Upper lobe of left lung (tissue), 6 donors: Measurements from ENCODE around the gene C5orf47. TPM values are rescaled to one million over a fixed set of nuclear protein-coding genes. Genes with fewer than 3 reads are reported as not detected.
"Not testable (repeated sequence)": the region's sequence is repeated elsewhere in the genome, so short reads cannot be mapped to it uniquely, and the experiment has no call there.

Source experiments
- ATAC-seq, 2 donors: fragments of 200-7000 bp; cut with Tn5 transposase; one replicate each; pipeline ENCODE4 v1.9.1; 2022; ENCODE audit warnings: mild to moderate bottlenecking in 2 of 2, moderate library complexity in 2 of 2; ENCODE audit not compliant: low FRiP score in 2 of 2
- DNase-seq, 2 donors: peaks; one replicate each; pipeline ENCODE4 v3.0.0-alpha.2; 2019 to 2020
- H3K27ac ChIP-seq, 4 donors: fragments of 200-600 bp; sonication (generic); one replicate each; pipeline ENCODE4 v1.5.1; 2016 to 2019
- H3K27me3 ChIP-seq, 4 donors: fragments of 200-600 bp; sonication (generic); one replicate each; pipeline ENCODE4 v1.5.1; 2017 to 2019
- H3K36me3 ChIP-seq, 4 donors: fragments of 200-600 bp; sonication (generic); one replicate each; pipeline ENCODE4 v1.5.1; 2016 to 2019
- H3K4me1 ChIP-seq, 4 donors: fragments of 200-600 bp; sonication (generic); one replicate each; pipeline ENCODE4 v1.5.1; 2018 to 2019
- H3K4me3 ChIP-seq, 4 donors: fragments of 200-600 bp; sonication (generic); one replicate each; pipeline ENCODE4 v1.5.1; 2017 to 2019; ENCODE audit warnings: mild to moderate bottlenecking in 2 of 4, moderate library complexity in 1 of 4
- H3K9me3 ChIP-seq, 4 donors: fragments of 200-600 bp; sonication (generic); one replicate each; pipeline ENCODE4 v1.5.1; 2018 to 2019
- EP300 ChIP-seq, 4 donors: sonication (generic); formaldehyde crosslinking; IDR thresholded peaks; one replicate each; pipeline ENCODE4 v1.5.1; 2017; ENCODE audit warnings: antibody characterized with exemption in 4 of 4, control low read depth in 2 of 4
- POLR2A ChIP-seq, 4 donors: fragments of 450-650 bp; IDR thresholded peaks; one replicate each; pipeline ENCODE4 v1.5.1; 2016 to 2017; ENCODE audit warnings: antibody characterized with exemption in 4 of 4, mild to moderate bottlenecking in 2 of 4
- POLR2AphosphoS5 ChIP-seq, 2 donors: sonication (generic); formaldehyde crosslinking; IDR thresholded peaks; one replicate each; pipeline ENCODE4 v1.5.1; 2017; ENCODE audit warnings: antibody characterized with exemption in 2 of 2
- WGBS, 2 donors: methylation state at CpG; one replicate each; pipeline ENCODE4 v1.1.5; 2017 to 2018; 5-methylcytosine and 5-hydroxymethylcytosine counted together
- total RNA-seq, 6 donors: library from RNA; depleted of rRNA in 4 of 6; stranded (reverse); fragments of >200 nt in 4 of 6; gene quantifications; one replicate each; pipeline versions ENCODE4 v1.1.0 to v1.2.1, GENCODE V29; 2016 to 2021
- TF ChIP-seq, protein P1 (sequence below), 6 experiments: fragments of 450-650 bp in 4 of 6; fragments of 200-600 bp in 2 of 6; sonication (generic) in 2 of 6; IDR thresholded peaks; one replicate each; pipeline ENCODE4 v1.5.1; 2016 to 2019; ENCODE audit warnings: antibody characterized with exemption in 6 of 6
- donor health status: DM: no; HTN: no; CAD: no; lungs with moderate emphysema.
- donor health status: DM: no; HTN: yes; CAD: no; lungs with severe emphysema.

Gene C5orf47
- total RNA-seq, 6 donors from 2014 or later: not detected

DNA sequence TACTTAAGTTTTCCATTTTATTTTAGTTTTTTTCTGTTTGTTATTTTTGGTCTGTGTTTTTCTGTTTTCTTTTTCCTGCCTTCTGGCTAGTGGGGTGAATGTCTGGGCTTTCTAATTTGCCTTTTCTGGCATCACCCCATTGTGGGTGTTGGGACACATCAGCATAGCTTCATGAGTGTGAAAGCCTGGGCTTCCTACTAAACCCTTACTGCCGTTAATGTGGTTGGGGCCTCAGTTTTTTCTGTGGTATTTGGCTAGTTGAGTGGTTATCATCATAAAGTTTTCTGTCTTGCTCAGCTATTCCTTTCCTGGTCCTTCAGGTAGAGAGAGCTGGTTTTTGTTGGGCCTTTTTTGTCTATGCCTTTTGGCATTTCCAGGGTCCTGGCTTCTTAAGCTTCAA is 21.4 kb downstream of the C5orf47 start:
- H3K4me3 ChIP-seq: no peak overlapping the region
- no peaks in the 10 kb centered on the region for H3K27me3 ChIP-seq
- H3K9me3 ChIP-seq: no peaks in the 10 kb centered on the region
- DNase-seq (no peak), ATAC-seq (no peak)
- TF ChIP-seq POLR2AphosphoS5 (IDR thresholded peaks at IDR 0.05): no peak
- no peak for TF ChIP-seq POLR2A (IDR thresholded peaks at IDR 0.05)
- no peak for TF ChIP-seq EP300 (IDR thresholded peaks at IDR 0.05)
- TF ChIP-seq, protein P1, sequence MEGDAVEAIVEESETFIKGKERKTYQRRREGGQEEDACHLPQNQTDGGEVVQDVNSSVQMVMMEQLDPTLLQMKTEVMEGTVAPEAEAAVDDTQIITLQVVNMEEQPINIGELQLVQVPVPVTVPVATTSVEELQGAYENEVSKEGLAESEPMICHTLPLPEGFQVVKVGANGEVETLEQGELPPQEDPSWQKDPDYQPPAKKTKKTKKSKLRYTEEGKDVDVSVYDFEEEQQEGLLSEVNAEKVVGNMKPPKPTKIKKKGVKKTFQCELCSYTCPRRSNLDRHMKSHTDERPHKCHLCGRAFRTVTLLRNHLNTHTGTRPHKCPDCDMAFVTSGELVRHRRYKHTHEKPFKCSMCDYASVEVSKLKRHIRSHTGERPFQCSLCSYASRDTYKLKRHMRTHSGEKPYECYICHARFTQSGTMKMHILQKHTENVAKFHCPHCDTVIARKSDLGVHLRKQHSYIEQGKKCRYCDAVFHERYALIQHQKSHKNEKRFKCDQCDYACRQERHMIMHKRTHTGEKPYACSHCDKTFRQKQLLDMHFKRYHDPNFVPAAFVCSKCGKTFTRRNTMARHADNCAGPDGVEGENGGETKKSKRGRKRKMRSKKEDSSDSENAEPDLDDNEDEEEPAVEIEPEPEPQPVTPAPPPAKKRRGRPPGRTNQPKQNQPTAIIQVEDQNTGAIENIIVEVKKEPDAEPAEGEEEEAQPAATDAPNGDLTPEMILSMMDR (IDR thresholded peaks at IDR 0.05): no peak
- no peak overlapping the region for H3K27ac ChIP-seq
- no peaks in the 10 kb centered on the region for H3K36me3 ChIP-seq
- 63 to 64% methylated on average over 1 of the region's 1 CpG for WGBS, 2 donors
- no peaks in the 10 kb centered on the region for H3K4me1 ChIP-seq

DNA sequence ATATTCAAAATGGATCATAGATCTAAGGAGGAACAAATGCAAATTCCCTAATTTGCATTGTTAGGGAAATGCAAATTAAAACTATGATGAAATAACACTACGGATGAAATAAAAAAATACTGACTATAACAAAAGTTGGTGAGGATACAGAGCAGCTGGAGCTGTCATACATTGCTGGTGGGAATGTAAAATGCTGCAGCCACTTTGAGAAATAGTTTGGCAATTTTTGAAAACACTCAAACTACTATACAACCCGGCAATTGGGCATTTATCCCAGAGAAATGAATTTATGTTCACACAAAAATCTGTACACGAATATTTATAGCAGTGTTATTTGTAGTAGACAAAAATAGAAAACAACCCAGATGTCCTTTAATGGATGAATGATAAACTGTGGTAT is 22.5 kb downstream of the C5orf47 start:
- TF ChIP-seq POLR2AphosphoS5 (IDR thresholded peaks at IDR 0.05): no peak
- no peak for TF ChIP-seq POLR2A (IDR thresholded peaks at IDR 0.05)
- TF ChIP-seq, protein P1 (IDR thresholded peaks at IDR 0.05): no peak
- no peak for TF ChIP-seq EP300 (IDR thresholded peaks at IDR 0.05)
- no peak for DNase-seq
- Histone ChIP-seq H3K4me3 (no peak overlapping the region), H3K4me1 (no peaks in the 10 kb centered on the region), H3K27ac (no peak overlapping the region), H3K9me3 (no peaks in the 10 kb centered on the region), H3K36me3 (no peaks in the 10 kb centered on the region), H3K27me3 (no peaks in the 10 kb centered on the region)
- no peak for ATAC-seq
- 58 to 71% methylated on average over 3 of the region's 3 CpGs for WGBS, 2 donors

- H3K27ac ChIP-seq, H3K27me3 ChIP-seq, H3K4me3 ChIP-seq, H3K4me1 ChIP-seq, H3K9me3 ChIP-seq, H3K36me3 ChIP-seq: not testable (repeated sequence)
- DNase-seq (peak in 1 of 2 donors; percentile 18), ATAC-seq (peak in 1 of 2 donors; percentile 44)
- WGBS, 2 donors: 78 to 89% methylated on average over 14 to 19 of the region's 19 CpGs
- TF ChIP-seq, protein P1 (IDR thresholded peaks at IDR 0.05): peak in 5 of 6 experiments; percentile 15 to 54 (median 33)
Observed at GRCh38 chr5:174020069-174020927, 31.3 kb downstream of the C5orf47 start.

GRCh38 chr5:174020928-174021304 is 31.9 kb downstream of the C5orf47 start:
- H3K4me3 ChIP-seq: no peak overlapping the region
- no peaks in the 10 kb centered on the region for H3K27me3 ChIP-seq
- H3K27ac ChIP-seq: no peak overlapping the region
- TF ChIP-seq POLR2AphosphoS5 (IDR thresholded peaks at IDR 0.05) (no peak), POLR2A (IDR thresholded peaks at IDR 0.05) (no peak)
- DNase-seq (no peak), ATAC-seq (no peak)
- no peaks in the 10 kb centered on the region for H3K9me3 ChIP-seq
- no peaks in the 10 kb centered on the region for H3K36me3 ChIP-seq
- H3K4me1 ChIP-seq: no peaks in the 10 kb centered on the region
- WGBS, 2 donors: 65 to 86% methylated on average over 3 of the region's 3 CpGs

- no peaks in the 10 kb centered on the region for H3K4me1 ChIP-seq
- no peaks in the 10 kb centered on the region for H3K9me3 ChIP-seq
- TF ChIP-seq, protein P1 (IDR thresholded peaks at IDR 0.05): no peak
- TF ChIP-seq POLR2A (IDR thresholded peaks at IDR 0.05) (no peak), EP300 (IDR thresholded peaks at IDR 0.05) (no peak), POLR2AphosphoS5 (IDR thresholded peaks at IDR 0.05) (no peak)
- no peaks in the 10 kb centered on the region for H3K27me3 ChIP-seq
- 54 to 76% methylated on average over 4 of the region's 4 CpGs for WGBS, 2 donors
- no peak overlapping the region for H3K4me3 ChIP-seq
- DNase-seq (no peak), ATAC-seq (no peak)
- H3K36me3 ChIP-seq: no peaks in the 10 kb centered on the region
- no peak overlapping the region for H3K27ac ChIP-seq
Observed at GRCh38 chr5:174022384-174023095, 33.6 kb downstream of the C5orf47 start.
